B cell (primary cell): ENCODE data around the gene GRIK5. TPM values are rescaled to one million over a fixed set of nuclear protein-coding genes. Genes with fewer than 3 reads are reported as not detected.

ENCODE experiments used
- ATAC-seq: fragments of 200-7000 bp; cut with Tn5 transposase; one replicate; pipeline ENCODE4 v1.10.0; 2021; ENCODE audit warnings: low read depth, mild to moderate bottlenecking, moderate number of reproducible peaks, moderate library complexity
- CTCF ChIA-PET: fragments of 350-600 bp; sonication (Branson Sonifier 250); formaldehyde crosslinking; loops from one replicate; lab custom pipeline; 2021; ENCODE audit warnings: antibody characterized with exemption, inconsistent platforms; lab: Charles Lee
- POLR2A ChIA-PET: fragments of 350-600 bp; sonication (Branson Sonifier 250); formaldehyde crosslinking; loops from one replicate; lab custom pipeline; 2021; ENCODE audit warnings: antibody characterized with exemption; lab: Charles Lee
- DNase-seq: peaks from one replicate; pipeline ENCODE4 v3.0.0; 2013
- H2AFZ ChIP-seq: 2 replicates; pipeline ENCODE4 v1.6.1; 2012; ENCODE audit warnings: mild to moderate bottlenecking, low read depth, low read length; ENCODE audit not compliant: insufficient read depth, poor library complexity, severe bottlenecking
- H3K27ac ChIP-seq, 2 donors: 1 replicate in 1 of 2; 2 replicates in 1 of 2; pipeline ENCODE4 v1.5.1; 2012 to 2013; ENCODE audit warnings: low read length in 2 of 2, mild to moderate bottlenecking in 2 of 2, moderate library complexity in 1 of 2
- H3K27me3 ChIP-seq, 4 experiments: fragments of 200-600 bp in 1 of 4; sonication (generic) in 1 of 4; replicated peaks in 1 of 4; 1 replicate in 2 of 4; 2 replicates in 2 of 4; pipeline versions ENCODE4 v1.6.1 to v1.7.0; 2013 to 2016; ENCODE audit warnings: low read length in 3 of 4, mild to moderate bottlenecking in 2 of 4, mixed read lengths in 1 of 4, moderate library complexity in 1 of 4; ENCODE audit not compliant: insufficient read depth in 4 of 4, control insufficient read depth in 3 of 4; ENCODE audit errors: control extremely low read depth in 1 of 4
- H3K36me3 ChIP-seq, 2 experiments: replicated peaks in 1 of 2; 1 replicate in 1 of 2; 2 replicates in 1 of 2; pipeline versions ENCODE4 v1.6.1 to v1.7.1; 2013; ENCODE audit warnings: low read length in 1 of 2; ENCODE audit not compliant: insufficient read depth in 2 of 2, control insufficient read depth in 1 of 2; ENCODE audit errors: control extremely low read depth in 1 of 2, extremely low read depth in 1 of 2
- H3K4me1 ChIP-seq, 2 donors: fragments of 200-600 bp in 1 of 2; sonication (generic) in 1 of 2; 1 replicate in 1 of 2; 2 replicates in 1 of 2; pipeline versions ENCODE4 v1.5.1 to v1.6.1; 2013 to 2017; ENCODE audit warnings: low read length in 2 of 2; ENCODE audit not compliant: control insufficient read depth in 2 of 2, insufficient read depth in 2 of 2
- H3K4me2 ChIP-seq: replicated peaks from 2 replicates; pipeline ENCODE3; 2012; ENCODE audit warnings: mild to moderate bottlenecking, low read depth, low read length; ENCODE audit not compliant: poor library complexity, severe bottlenecking
- H3K4me3 ChIP-seq, 5 experiments: fragments of 200-600 bp in 1 of 5; sonication (generic) in 1 of 5; 1 replicate in 3 of 5; 2 replicates in 2 of 5; pipeline versions ENCODE4 v1.5.1 to v1.7.0; 2011 to 2016; ENCODE audit warnings: low read length in 4 of 5, mild to moderate bottlenecking in 4 of 5, low read depth in 2 of 5, control low read depth in 1 of 5, moderate library complexity in 1 of 5; ENCODE audit not compliant: insufficient read depth in 1 of 5; ENCODE audit errors: control extremely low read depth in 1 of 5, extremely low read depth in 1 of 5
- H3K79me2 ChIP-seq: fragments of 200-600 bp; sonication (generic); one replicate; pipeline ENCODE4 v1.6.0; 2016; ENCODE audit warnings: low read length; ENCODE audit not compliant: control insufficient read depth, insufficient read depth
- H3K9ac ChIP-seq: fragments of 200-600 bp; sonication (generic); 2 replicates; pipeline ENCODE4 v1.6.1; 2017; ENCODE audit warnings: mild to moderate bottlenecking, low read length, moderate library complexity
- H3K9me3 ChIP-seq, 3 donors: one replicate each; pipeline versions ENCODE4 v1.6.1 to v1.7.1; 2013; ENCODE audit warnings: low read length in 2 of 3; ENCODE audit not compliant: control insufficient read depth in 2 of 3, insufficient read depth in 1 of 3; ENCODE audit errors: control extremely low read depth in 1 of 3
- H4K20me1 ChIP-seq: 2 replicates; pipeline ENCODE4 v1.6.0; 2012; ENCODE audit warnings: mild to moderate bottlenecking, low read length; ENCODE audit not compliant: insufficient read depth, control insufficient read depth, poor library complexity, severe bottlenecking
- H3K27ac Mint-ChIP-seq: one replicate; pipeline ENCODE4 v1.8.0; 2021; ENCODE audit warnings: mixed read lengths
- H3K27me3 Mint-ChIP-seq: one replicate; pipeline ENCODE4 v1.8.0; 2021; ENCODE audit warnings: mixed read lengths
- H3K4me1 Mint-ChIP-seq: one replicate; pipeline ENCODE4 v1.8.0; 2021; ENCODE audit warnings: mixed read lengths
- H3K4me3 Mint-ChIP-seq: one replicate; pipeline ENCODE4 v1.8.0; 2021; ENCODE audit warnings: mixed read lengths
- H3K9me3 Mint-ChIP-seq: one replicate; pipeline ENCODE4 v1.8.0; 2022; ENCODE audit warnings: mixed read lengths; ENCODE audit not compliant: insufficient read depth
- CTCF ChIP-seq: fragments of 200-600 bp; IDR thresholded peaks from one replicate; pipeline ENCODE4 v1.8.0; 2022; ENCODE audit warnings: antibody characterized with exemption, mild to moderate bottlenecking
- EZH2 ChIP-seq: IDR thresholded peaks from 2 replicates; pipeline ENCODE4 v1.6.1; 2012; ENCODE audit warnings: borderline replicate concordance, low read depth, mild to moderate bottlenecking, moderate library complexity, low read length; ENCODE audit not compliant: insufficient read depth, poor library complexity, severe bottlenecking
- WGBS: methylation state at CpG from one replicate; pipeline ENCODE4 v1.1.5; 2013; ENCODE audit warnings: missing lambda C conversion rate; ENCODE audit not compliant: insufficient coverage; 5-methylcytosine and 5-hydroxymethylcytosine counted together
- intact Hi-C: fragments of 100-400 bp; cut with micrococcal nuclease; formaldehyde crosslinking; loops from one replicate; pipeline ENCODE4 v1.10.0; 2022
- polyA plus RNA-seq: library from polyadenylated mRNA; depleted of rRNA; stranded (reverse); fragments of >200 nt; gene quantifications from 2 replicates; pipeline ENCODE4 v1.2.3, GENCODE V29; 2012
- total RNA-seq, 2 donors: library from RNA; stranded (reverse); fragments of 120-200 nt in 1 of 2; gene quantifications; 1 replicate in 1 of 2; 2 replicates in 1 of 2; pipeline versions ENCODE4 v1.2.3 to v1.2.4, GENCODE V29; 2013 to 2022

The GRIK5 gene
- total and polyA plus RNA-seq, 2 donors (not counting 1 experiment from before 2014, with no cell fraction given), result 0.09 to 0.27 TPM

GRCh38 chr19:42048992-42049391 is 21.0 kb downstream of the GRIK5 start:
- H3K4me3 ChIP-seq, result no peak overlapping the region
- no peak for TF ChIP-seq EZH2
- H3K36me3 ChIP-seq, result no peaks in the 10 kb centered on the region
- intact Hi-C loops, result no loop called here
- ChIA-PET POLR2A (no interaction called here), CTCF (interaction anchor here (2.1 kb wide), 1 partner anchor 14 kb away, joined by 11 read pairs; no protein-coding TSS in a partner anchor)
- no peaks in the 10 kb centered on the region for H3K79me2 ChIP-seq
- H3K27me3 ChIP-seq, result no peaks in the 10 kb centered on the region
- WGBS, result 50% methylated on average over 3 of the region's 4 CpGs
- Mint-ChIP-seq H3K27ac (no peak overlapping the region), H3K4me3 (peak overlapping the region; percentile 59), H3K9me3 (no peaks in the 10 kb centered on the region), H3K27me3 (no peaks in the 10 kb centered on the region), H3K4me1 (peaks cover 7% of the 10 kb centered on the region)
- peak overlapping the region; percentile 47 for H3K4me2 ChIP-seq
- no peaks in the 10 kb centered on the region for H3K9me3 ChIP-seq
- H3K9ac ChIP-seq, result peak overlapping the region; percentile 27
- ATAC-seq (no peak), DNase-seq (no peak)
- H3K27ac ChIP-seq, result no peak overlapping the region
- peak overlapping the region; percentile 55 for H2AFZ ChIP-seq
- peaks cover 0 to 4% of the 10 kb centered on the region in 2 donors for H3K4me1 ChIP-seq
- H4K20me1 ChIP-seq, result no peaks in the 10 kb centered on the region

GRCh38 chr19:42045575-42045974 is 24.4 kb downstream of the GRIK5 start:
- no peak overlapping the region for H3K27ac ChIP-seq
- no peak overlapping the region for H3K4me2 ChIP-seq
- no peak overlapping the region for H3K4me3 ChIP-seq
- no peak overlapping the region for H3K27ac Mint-ChIP-seq
- ChIA-PET CTCF (interaction anchor here (1.4 kb wide), 1 partner anchor 8 kb away, joined by 5 read pairs; no protein-coding TSS in a partner anchor), POLR2A (interaction anchor here (0.6 kb wide), 1 partner anchor 80 kb away, joined by 5 read pairs; no protein-coding TSS in a partner anchor)
- no peaks in the 10 kb centered on the region for H4K20me1 ChIP-seq
- no peaks in the 10 kb centered on the region for H3K36me3 ChIP-seq
- TF ChIP-seq CTCF (no peak), EZH2 (no peak)
- H3K4me3 Mint-ChIP-seq, result no peak overlapping the region
- no peaks in the 10 kb centered on the region for H3K79me2 ChIP-seq
- no peaks in the 10 kb centered on the region for H3K27me3 ChIP-seq
- 86% methylated on average over 7 of the region's 7 CpGs for WGBS
- H3K9ac ChIP-seq, result no peak overlapping the region
- H3K9me3 Mint-ChIP-seq, result no peaks in the 10 kb centered on the region
- intact Hi-C loops, result no loop called here
- no peaks in the 10 kb centered on the region for H3K27me3 Mint-ChIP-seq
- DNase-seq (no peak), ATAC-seq (no peak)
- peaks cover 0 to 4% of the 10 kb centered on the region in 2 donors for H3K4me1 ChIP-seq
- peaks cover 7% of the 10 kb centered on the region for H3K4me1 Mint-ChIP-seq
- H2AFZ ChIP-seq, result no peak overlapping the region
- no peaks in the 10 kb centered on the region for H3K9me3 ChIP-seq
